Stimulated activated CD8-positive, alpha-beta memory T cell treated with anti-CD3 and anti-CD28 coated beads, Interleukin-7, amount 100 ng/mL, for 1 hour (primary cell): Measurements from ENCODE around the gene MSH5.
A peak's percentile ranks its signal among the peaks of the same experiment; 100 is the strongest.
"Not testable (repeated sequence)": the region's sequence is repeated elsewhere in the genome, so short reads cannot be mapped to it uniquely, and the experiment has no call there.

Experiments
- DNase-seq, 2 donors: peaks; one replicate each; pipeline ENCODE4 v3.0.0-alpha.2; 2020; ENCODE audit warnings: low read depth in 2 of 2

The MSH5 gene

GRCh38 chr6:31778999-31779885 lies 39.4 kb downstream of the MSH5 start:
- DNase-seq = no peak

- no peak for DNase-seq
Measured at GRCh38 chr6:31779908-31780307, 40.1 kb downstream of the MSH5 start.

GRCh38 chr6:31780507-31781243 lies 40.9 kb downstream of the MSH5 start:
- DNase-seq = no peak

GRCh38 chr6:31781244-31782125 lies 41.7 kb downstream of the MSH5 start:
- DNase-seq = no peak

GRCh38 chr6:31782126-31782855 lies 42.5 kb downstream of the MSH5 start:
- no peak for DNase-seq

- DNase-seq = no peak
Measured at GRCh38 chr6:31784098-31784925, 44.5 kb downstream of the MSH5 start.

GRCh38 chr6:31785475-31785874 lies 45.7 kb downstream of the MSH5 start:
- DNase-seq = no peak

- no peak for DNase-seq
Measured at GRCh38 chr6:31791324-31792089, 51.7 kb downstream of the MSH5 start.

GRCh38 chr6:31792090-31792374 lies 52.2 kb downstream of the MSH5 start:
- no peak for DNase-seq

GRCh38 chr6:31792761-31793171 lies 53.0 kb downstream of the MSH5 start:
- DNase-seq = no peak

GRCh38 chr6:31793927-31794245 lies 54.1 kb downstream of the MSH5 start:
- not testable (repeated sequence) for DNase-seq

GRCh38 chr6:31794294-31794865 lies 54.6 kb downstream of the MSH5 start:
- no peak for DNase-seq

- DNase-seq = no peak
Measured at GRCh38 chr6:31794866-31795615, 55.2 kb downstream of the MSH5 start.

- peak; percentile 66 for DNase-seq
Measured at GRCh38 chr6:31795616-31796298, 56.0 kb downstream of the MSH5 start, which contains the start of gene VARS1. TSS of gene VARS1 (minus strand) at chr6:31795752. CDS start at chr6:31795217, 535 bp downstream.

GRCh38 chr6:31796993-31797385 lies 57.2 kb downstream of the MSH5 start:
- DNase-seq = no peak

- no peak for DNase-seq
Measured at GRCh38 chr6:31797588-31797987, 57.8 kb downstream of the MSH5 start.

GRCh38 chr6:31799781-31800180 lies 60.0 kb downstream of the MSH5 start:
- no peak for DNase-seq
